Gastroesophageal sphincter (tissue), 4 donors: ENCODE data around the gene EGFR. TPM values are rescaled to one million over a fixed set of nuclear protein-coding genes. Genes with fewer than 3 reads are reported as not detected.

Experiments used
- ATAC-seq: fragments of 150-250 bp; one replicate; pipeline ENCODE4 v1.9.1; 2016; ENCODE audit warnings: mild to moderate bottlenecking, moderate library complexity
- H3K27ac ChIP-seq, 4 donors: fragments of 200-600 bp; sonication (generic) in 3 of 4; 1 replicate in 3 of 4; 2 replicates in 1 of 4; pipeline ENCODE4 v1.5.1; 2016 to 2019
- H3K27me3 ChIP-seq: fragments of 200-600 bp; sonication (generic); one replicate; pipeline ENCODE4 v1.5.1; 2019
- H3K36me3 ChIP-seq, 2 donors: fragments of 200-600 bp; sonication (generic); one replicate each; pipeline ENCODE4 v1.5.1; 2019; ENCODE audit warnings: control low read depth in 1 of 2
- H3K4me1 ChIP-seq, 3 donors: fragments of 200-600 bp; sonication (generic); 1 replicate in 2 of 3; 2 replicates in 1 of 3; pipeline ENCODE4 v1.5.1; 2016 to 2019; ENCODE audit warnings: control low read depth in 2 of 3
- H3K4me3 ChIP-seq, 2 donors: fragments of 200-600 bp; sonication (generic); one replicate each; pipeline ENCODE4 v1.5.1; 2019; ENCODE audit warnings: mild to moderate bottlenecking in 1 of 2, moderate library complexity in 1 of 2
- H3K9me3 ChIP-seq, 3 donors: fragments of 200-600 bp; sonication (generic); one replicate each; pipeline ENCODE4 v1.5.1; 2017 to 2019; ENCODE audit warnings: control low read depth in 2 of 3
- EP300 ChIP-seq: sonication (generic); formaldehyde crosslinking; IDR thresholded peaks from one replicate; pipeline ENCODE4 v1.6.1; 2017; ENCODE audit warnings: antibody characterized with exemption, mild to moderate bottlenecking
- POLR2A ChIP-seq, 2 donors: fragments of 450-650 bp; IDR thresholded peaks; one replicate each; pipeline ENCODE4 v1.6.1; 2017; ENCODE audit warnings: antibody characterized with exemption in 2 of 2, mild to moderate bottlenecking in 2 of 2, moderate library complexity in 1 of 2
- POLR2AphosphoS5 ChIP-seq: sonication (generic); formaldehyde crosslinking; IDR thresholded peaks from one replicate; pipeline ENCODE4 v1.6.1; 2017; ENCODE audit warnings: antibody characterized with exemption
- WGBS, 2 donors: methylation state at CpG; one replicate each; pipeline ENCODE4 v1.1.5; 2018; ENCODE audit warnings: low coverage in 1 of 2; 5-methylcytosine and 5-hydroxymethylcytosine counted together
- total RNA-seq, 4 donors: library from RNA; depleted of rRNA; stranded (reverse); fragments of >200 nt; gene quantifications; one replicate each; pipeline ENCODE4 v1.1.0, GENCODE V29; 2016
- TF ChIP-seq, protein P1 (sequence below), 4 experiments: fragments of 200-600 bp in 2 of 4; fragments of 450-650 bp in 2 of 4; sonication (generic) in 1 of 4; IDR thresholded peaks; one replicate each; pipeline ENCODE4 v1.5.1; 2017 to 2019; ENCODE audit warnings: antibody characterized with exemption in 4 of 4, mild to moderate bottlenecking in 2 of 4, moderate library complexity in 2 of 4

The EGFR gene
- total RNA-seq, 4 donors from 2014 or later: 85.7 to 126 (median 111) TPM

DNA sequence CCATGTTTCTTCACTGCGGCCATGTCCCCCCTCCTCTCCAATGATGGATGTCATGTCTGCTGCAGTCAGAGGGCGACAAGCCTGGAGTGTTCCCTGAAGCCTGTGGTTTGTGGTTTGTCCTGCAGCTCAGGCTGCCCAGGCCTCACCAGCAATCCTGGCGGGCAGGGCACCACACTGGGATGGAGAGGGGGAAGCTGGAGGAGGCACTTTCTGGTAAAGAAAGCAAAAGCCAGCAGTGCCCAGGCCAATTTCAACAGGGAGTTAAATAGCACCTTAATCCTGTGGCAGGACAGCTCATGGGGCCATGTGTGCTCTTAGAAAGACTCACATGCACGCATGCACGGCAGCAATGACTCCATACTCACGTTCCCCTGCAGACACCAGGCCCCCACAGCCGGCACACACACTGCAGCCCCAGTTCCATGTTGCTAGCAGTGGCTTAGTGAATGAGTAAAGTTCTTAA is 158.3 kb downstream of the EGFR start:
- Histone ChIP-seq H3K36me3 (peaks cover 0 to 75% of the 10 kb centered on the region in 2 donors), H3K4me1 (peaks cover 4 to 42% (median 7%) of the 10 kb centered on the region in 3 donors), H3K27me3 (no peaks in the 10 kb centered on the region), H3K9me3 (no peaks in the 10 kb centered on the region), H3K4me3 (no peak overlapping the region), H3K27ac (peak overlapping the region in 2 of 4 donors; percentile 58 to 63)
- TF ChIP-seq, protein P1, sequence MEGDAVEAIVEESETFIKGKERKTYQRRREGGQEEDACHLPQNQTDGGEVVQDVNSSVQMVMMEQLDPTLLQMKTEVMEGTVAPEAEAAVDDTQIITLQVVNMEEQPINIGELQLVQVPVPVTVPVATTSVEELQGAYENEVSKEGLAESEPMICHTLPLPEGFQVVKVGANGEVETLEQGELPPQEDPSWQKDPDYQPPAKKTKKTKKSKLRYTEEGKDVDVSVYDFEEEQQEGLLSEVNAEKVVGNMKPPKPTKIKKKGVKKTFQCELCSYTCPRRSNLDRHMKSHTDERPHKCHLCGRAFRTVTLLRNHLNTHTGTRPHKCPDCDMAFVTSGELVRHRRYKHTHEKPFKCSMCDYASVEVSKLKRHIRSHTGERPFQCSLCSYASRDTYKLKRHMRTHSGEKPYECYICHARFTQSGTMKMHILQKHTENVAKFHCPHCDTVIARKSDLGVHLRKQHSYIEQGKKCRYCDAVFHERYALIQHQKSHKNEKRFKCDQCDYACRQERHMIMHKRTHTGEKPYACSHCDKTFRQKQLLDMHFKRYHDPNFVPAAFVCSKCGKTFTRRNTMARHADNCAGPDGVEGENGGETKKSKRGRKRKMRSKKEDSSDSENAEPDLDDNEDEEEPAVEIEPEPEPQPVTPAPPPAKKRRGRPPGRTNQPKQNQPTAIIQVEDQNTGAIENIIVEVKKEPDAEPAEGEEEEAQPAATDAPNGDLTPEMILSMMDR (IDR thresholded peaks at IDR 0.05): no peak
- TF ChIP-seq POLR2AphosphoS5 (no peak), POLR2A (IDR thresholded peaks at IDR 0.05) (no peak), EP300 (no peak)
- ATAC-seq: no peak
- 69% methylated on average over 4 of the region's 7 CpGs; no CpG with 5 or more reads in 1 of the 2 donors for whole genome bisulfite sequencing, 2 donors

DNA sequence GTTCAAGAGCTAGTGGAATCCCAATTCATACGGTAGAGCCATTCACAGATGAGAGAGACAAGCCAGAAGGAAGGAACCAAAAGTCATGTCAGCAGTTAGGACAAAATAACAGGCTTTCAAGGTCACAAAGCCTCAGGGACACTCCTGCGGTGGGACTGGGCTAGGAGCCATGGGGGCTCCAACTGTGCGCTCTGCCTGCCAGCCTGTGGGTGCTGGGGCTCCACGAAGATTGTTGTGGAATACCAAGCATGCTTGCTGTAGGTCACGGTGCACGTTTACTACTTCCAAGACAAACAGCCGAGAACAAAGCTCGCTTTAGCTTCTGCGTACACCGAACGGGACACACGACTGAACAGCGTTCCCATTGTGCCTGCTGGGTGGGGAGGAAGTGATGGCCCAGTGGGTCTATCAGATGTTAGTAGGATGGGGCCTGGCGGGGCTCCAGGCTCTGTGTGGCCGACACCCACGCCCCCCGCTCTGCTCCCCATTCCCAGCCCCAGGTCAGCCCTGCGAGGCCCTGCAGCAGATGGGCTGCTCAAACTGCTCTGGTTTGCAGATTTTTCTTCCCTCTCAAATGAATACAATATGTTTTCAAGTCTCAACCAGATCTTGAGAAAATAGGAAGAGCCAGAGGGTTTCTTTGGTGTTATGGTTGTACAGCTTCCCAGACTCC is 158.9 kb downstream of the EGFR start:
- ATAC-seq: no peak
- peak overlapping the region in 3 of 4 donors; percentile 58 to 63 (median 59) for H3K27ac ChIP-seq
- H3K4me3 ChIP-seq: no peak overlapping the region
- H3K4me1 ChIP-seq: peaks cover 4 to 42% (median 7%) of the 10 kb centered on the region in 3 donors
- TF ChIP-seq, protein P1 (IDR thresholded peaks at IDR 0.05): no peak
- TF ChIP-seq EP300 (no peak), POLR2A (IDR thresholded peaks at IDR 0.05) (no peak), POLR2AphosphoS5 (no peak)
- no peaks in the 10 kb centered on the region for H3K27me3 ChIP-seq
- H3K36me3 ChIP-seq: peaks cover 0 to 75% of the 10 kb centered on the region in 2 donors
- 30 to 76% methylated on average over 2 to 3 of the region's 18 CpGs for WGBS, 2 donors
- no peaks in the 10 kb centered on the region for H3K9me3 ChIP-seq

DNA sequence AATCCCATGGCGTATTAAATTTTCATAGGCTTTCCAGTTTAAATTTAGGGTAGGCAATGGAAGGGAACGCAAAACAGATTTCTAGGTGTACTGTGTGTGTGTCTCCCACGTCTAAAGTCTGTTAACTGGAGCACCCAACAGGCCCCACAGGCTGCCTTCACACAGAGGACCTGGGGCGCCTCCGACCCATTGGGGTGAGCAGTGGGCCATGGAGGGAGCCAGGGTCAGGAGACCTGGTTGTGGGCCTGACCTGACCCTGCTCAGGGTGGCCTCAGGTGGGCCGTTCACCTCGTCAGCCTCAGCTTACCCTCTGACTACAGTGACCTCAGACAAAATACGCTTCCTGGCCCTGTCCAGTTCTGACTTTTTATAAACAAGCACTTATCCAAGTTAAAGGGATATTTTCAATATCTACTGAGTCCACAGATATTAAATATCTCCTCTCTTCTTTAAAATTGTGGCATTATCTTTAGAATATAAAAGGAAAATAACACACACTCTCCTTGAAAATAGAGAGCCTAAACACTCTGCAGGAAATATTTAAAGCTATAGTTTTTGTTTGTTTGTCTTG is 159.6 kb downstream of the EGFR start:
- no peak overlapping the region for H3K4me3 ChIP-seq
- H3K27ac ChIP-seq: peak overlapping the region in 3 of 4 donors; percentile 58 to 63 (median 59)
- WGBS, 2 donors: 81 to 82% methylated on average over 4 to 7 of the region's 8 CpGs
- H3K27me3 ChIP-seq: no peaks in the 10 kb centered on the region
- TF ChIP-seq, protein P1 (IDR thresholded peaks at IDR 0.05): no peak
- no peak for TF ChIP-seq POLR2AphosphoS5
- no peak for TF ChIP-seq EP300
- TF ChIP-seq POLR2A (IDR thresholded peaks at IDR 0.05): no peak
- H3K4me1 ChIP-seq: peaks cover 4 to 42% (median 7%) of the 10 kb centered on the region in 3 donors
- peaks cover 0 to 75% of the 10 kb centered on the region in 2 donors for H3K36me3 ChIP-seq
- no peaks in the 10 kb centered on the region for H3K9me3 ChIP-seq
- ATAC-seq: peak; percentile 7

DNA sequence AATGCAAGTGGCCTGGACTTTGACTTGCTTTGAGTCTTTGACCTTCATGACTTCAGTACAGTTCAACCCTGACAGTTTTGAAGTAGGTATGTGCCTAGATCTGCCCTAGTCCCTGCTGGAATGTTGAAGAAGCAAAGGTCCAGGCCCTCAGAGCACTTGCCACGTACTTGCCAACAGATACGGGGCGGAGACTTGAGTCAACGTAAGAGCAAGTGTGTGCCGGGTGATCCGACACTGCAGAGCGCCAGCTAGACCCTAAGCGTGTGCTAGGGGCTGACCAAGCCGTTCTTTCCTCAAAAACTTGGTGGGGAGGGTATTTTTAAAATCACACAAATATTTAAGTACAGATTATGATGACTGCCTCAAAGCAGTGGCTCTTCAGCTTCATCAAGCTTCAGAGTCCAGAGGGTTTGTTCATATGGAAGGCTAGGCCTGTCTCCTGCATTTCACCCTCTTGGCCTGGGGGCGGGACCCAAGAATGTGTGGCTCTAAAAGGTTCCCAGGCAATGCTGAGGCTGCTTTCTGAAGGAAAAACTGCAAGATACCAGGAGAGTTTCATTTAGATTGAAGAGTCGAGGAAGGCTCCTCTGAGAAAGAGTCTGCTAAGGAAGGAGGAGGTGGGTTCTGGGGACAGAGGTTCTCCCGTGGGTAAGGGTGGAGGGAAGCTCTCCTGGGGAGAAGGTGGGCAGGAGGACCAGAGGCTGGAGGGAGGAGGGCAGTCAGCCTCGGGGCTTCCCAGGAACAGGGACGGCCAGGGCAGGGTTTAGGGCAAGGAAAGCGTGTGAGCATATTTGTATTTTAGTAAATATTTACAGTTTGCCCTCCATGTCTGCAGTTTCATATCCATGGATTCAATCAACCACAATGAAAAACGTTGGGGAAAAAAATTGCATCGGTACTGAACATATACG is 160.3 kb downstream of the EGFR start:
- peaks cover 4 to 42% (median 7%) of the 10 kb centered on the region in 3 donors for H3K4me1 ChIP-seq
- no peak for ATAC-seq
- no peak overlapping the region for H3K4me3 ChIP-seq
- no peaks in the 10 kb centered on the region for H3K27me3 ChIP-seq
- 52 to 68% methylated on average over 11 of the region's 18 CpGs for WGBS, 2 donors
- H3K36me3 ChIP-seq: peaks cover 0 to 75% of the 10 kb centered on the region in 2 donors
- H3K27ac ChIP-seq: peak overlapping the region in 2 of 4 donors; percentile 36 to 63
- H3K9me3 ChIP-seq: no peaks in the 10 kb centered on the region
- TF ChIP-seq POLR2AphosphoS5 (no peak), EP300 (no peak), POLR2A (IDR thresholded peaks at IDR 0.05) (no peak)
- TF ChIP-seq, protein P1 (IDR thresholded peaks at IDR 0.05): no peak
